ENCODE data around the gene IFT43. TPM values are rescaled to one million over a fixed set of nuclear protein-coding genes. Genes with fewer than 3 reads are reported as not detected.
"Not testable (repeated sequence)": the region's sequence is repeated elsewhere in the genome, so short reads cannot be mapped to it uniquely, and the experiment has no call there.

Gene IFT43
- total and polyA plus RNA-seq, 2 donors from 2014 or later: 41.6 to 86.3 TPM

DNA sequence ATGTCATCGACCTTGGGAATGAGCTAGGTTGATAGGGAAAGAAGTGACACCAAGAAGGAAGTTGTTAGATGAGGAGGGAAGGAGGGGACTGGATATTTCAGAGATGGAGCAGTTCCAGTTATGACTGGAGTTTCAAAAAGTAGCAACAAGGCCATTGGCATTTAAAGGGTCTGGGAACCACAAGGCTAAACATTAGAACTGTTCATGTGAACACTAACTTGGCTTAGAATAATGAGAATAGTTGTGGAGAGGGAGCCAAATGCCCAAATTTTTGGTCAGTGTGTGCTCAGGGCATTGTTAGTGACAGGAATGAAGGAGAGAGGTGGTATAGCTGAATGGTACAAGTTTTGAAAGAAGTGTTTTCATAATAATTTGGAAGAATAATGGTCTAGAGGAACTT is 16.8 kb downstream of the IFT43 start:
- no peaks in the 10 kb centered on the region for H3K27me3 ChIP-seq (ENCODE audit: control insufficient read depth, insufficient read depth, low read length)
- TF ChIP-seq, protein P1, sequence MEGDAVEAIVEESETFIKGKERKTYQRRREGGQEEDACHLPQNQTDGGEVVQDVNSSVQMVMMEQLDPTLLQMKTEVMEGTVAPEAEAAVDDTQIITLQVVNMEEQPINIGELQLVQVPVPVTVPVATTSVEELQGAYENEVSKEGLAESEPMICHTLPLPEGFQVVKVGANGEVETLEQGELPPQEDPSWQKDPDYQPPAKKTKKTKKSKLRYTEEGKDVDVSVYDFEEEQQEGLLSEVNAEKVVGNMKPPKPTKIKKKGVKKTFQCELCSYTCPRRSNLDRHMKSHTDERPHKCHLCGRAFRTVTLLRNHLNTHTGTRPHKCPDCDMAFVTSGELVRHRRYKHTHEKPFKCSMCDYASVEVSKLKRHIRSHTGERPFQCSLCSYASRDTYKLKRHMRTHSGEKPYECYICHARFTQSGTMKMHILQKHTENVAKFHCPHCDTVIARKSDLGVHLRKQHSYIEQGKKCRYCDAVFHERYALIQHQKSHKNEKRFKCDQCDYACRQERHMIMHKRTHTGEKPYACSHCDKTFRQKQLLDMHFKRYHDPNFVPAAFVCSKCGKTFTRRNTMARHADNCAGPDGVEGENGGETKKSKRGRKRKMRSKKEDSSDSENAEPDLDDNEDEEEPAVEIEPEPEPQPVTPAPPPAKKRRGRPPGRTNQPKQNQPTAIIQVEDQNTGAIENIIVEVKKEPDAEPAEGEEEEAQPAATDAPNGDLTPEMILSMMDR (IDR thresholded peaks at IDR 0.05; ENCODE audit: borderline replicate concordance, extremely low read depth, insufficient read depth): no peak
- H3K4me1 ChIP-seq (ENCODE audit: control insufficient read depth in 2 of 3, insufficient read depth in 2 of 3, low read depth in 1 of 3, low read length in 3 of 3): no peaks in the 10 kb centered on the region
- FAIRE-seq (no peak), DNase-seq (no peak)
- H3K9ac ChIP-seq (ENCODE audit: low read length in 3 of 3): no peak overlapping the region
- peaks cover 0 to 1% (median 0%) of the 10 kb centered on the region in 3 donors for H3K9me3 ChIP-seq (ENCODE audit: control insufficient read depth in 2 of 3, insufficient read depth in 1 of 3, low read length in 3 of 3)
- intact Hi-C loops (cut with DNase I): no loop called here
- no peak overlapping the region for H3K27ac ChIP-seq (ENCODE audit: low read depth in 2 of 2, low read length in 2 of 2)
- no peak overlapping the region for H3K4me3 ChIP-seq (ENCODE audit: low read length in 3 of 3)
- peaks cover 4 to 39% (median 24%) of the 10 kb centered on the region in 3 donors for H3K36me3 ChIP-seq (ENCODE audit: control insufficient read depth in 2 of 3, insufficient read depth in 3 of 3, low read length in 3 of 3)

DNA sequence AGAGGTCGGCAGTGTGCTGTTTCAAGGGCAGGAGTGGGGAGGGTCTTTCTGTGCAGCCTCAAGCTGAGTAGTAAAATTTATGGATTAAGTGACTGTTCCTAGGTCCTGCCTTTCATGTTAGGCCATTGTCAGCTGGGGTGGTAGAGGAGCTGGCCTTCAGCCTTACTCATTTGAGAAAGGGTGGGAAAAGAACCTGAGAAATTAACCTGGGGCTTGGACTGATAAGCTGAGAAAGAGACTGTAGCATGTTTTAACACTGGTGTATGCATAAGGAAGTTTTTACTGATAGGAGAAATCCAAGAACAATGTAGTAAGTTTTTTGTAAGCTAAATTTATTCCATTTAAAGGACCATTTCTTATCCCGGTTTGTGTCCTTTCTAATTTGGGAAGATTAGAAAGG is 20.7 kb downstream of the IFT43 start:
- Histone ChIP-seq H3K9ac (ENCODE audit: low read length in 3 of 3) (no peak overlapping the region), H3K4me3 (ENCODE audit: low read length in 3 of 3) (no peak overlapping the region), H3K27me3 (ENCODE audit: control insufficient read depth, insufficient read depth, low read length) (no peaks in the 10 kb centered on the region), H3K27ac (ENCODE audit: low read depth in 2 of 2, low read length in 2 of 2) (no peak overlapping the region), H3K9me3 (ENCODE audit: control insufficient read depth in 2 of 3, insufficient read depth in 1 of 3, low read length in 3 of 3) (peaks cover 0 to 1% (median 0%) of the 10 kb centered on the region in 3 donors), H3K4me1 (ENCODE audit: control insufficient read depth in 2 of 3, insufficient read depth in 2 of 3, low read depth in 1 of 3, low read length in 3 of 3) (no peaks in the 10 kb centered on the region), H3K36me3 (ENCODE audit: control insufficient read depth in 2 of 3, insufficient read depth in 3 of 3, low read length in 3 of 3) (peaks cover 7 to 35% (median 20%) of the 10 kb centered on the region in 3 donors)
- DNase-seq (no peak), FAIRE-seq (no peak)
- intact Hi-C loops (cut with DNase I): no loop called here
- TF ChIP-seq, protein P1 (IDR thresholded peaks at IDR 0.05; ENCODE audit: borderline replicate concordance, extremely low read depth, insufficient read depth): no peak

DNA sequence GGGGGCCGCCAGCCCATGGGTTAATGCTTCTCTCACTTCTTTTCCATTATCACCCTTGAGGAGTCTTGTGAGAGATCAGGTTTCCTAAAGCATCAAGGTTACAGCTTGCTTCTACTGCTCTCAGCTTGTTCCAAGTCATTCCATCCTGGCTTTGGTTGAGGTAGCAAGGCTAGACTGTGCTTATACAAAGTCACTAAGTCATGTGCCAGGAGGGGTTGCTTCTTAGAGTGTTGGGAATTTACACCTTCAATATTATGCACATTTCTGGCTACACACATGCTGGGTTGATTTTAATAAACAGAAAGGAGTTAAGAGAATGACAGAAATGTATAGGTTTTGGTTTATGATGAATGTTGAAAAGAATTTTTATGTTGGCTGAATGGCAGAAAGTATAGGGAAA is 21.8 kb downstream of the IFT43 start:
- H3K9ac ChIP-seq (ENCODE audit: low read length in 3 of 3): no peak overlapping the region
- no peak for FAIRE-seq
- no peak overlapping the region for H3K27ac ChIP-seq (ENCODE audit: low read depth in 2 of 2, low read length in 2 of 2)
- TF ChIP-seq, protein P1 (IDR thresholded peaks at IDR 0.05; ENCODE audit: borderline replicate concordance, extremely low read depth, insufficient read depth): no peak
- DNase-seq: no peak
- H3K4me3 ChIP-seq (ENCODE audit: low read length in 3 of 3): no peak overlapping the region
- H3K9me3 ChIP-seq (ENCODE audit: control insufficient read depth in 2 of 3, insufficient read depth in 1 of 3, low read length in 3 of 3): peaks cover 0 to 1% (median 0%) of the 10 kb centered on the region in 3 donors
- H3K4me1 ChIP-seq (ENCODE audit: control insufficient read depth in 2 of 3, insufficient read depth in 2 of 3, low read depth in 1 of 3, low read length in 3 of 3): no peaks in the 10 kb centered on the region
- intact Hi-C loops (cut with DNase I): no loop called here
- no peaks in the 10 kb centered on the region for H3K27me3 ChIP-seq (ENCODE audit: control insufficient read depth, insufficient read depth, low read length)
- peaks cover 7 to 28% (median 14%) of the 10 kb centered on the region in 3 donors for H3K36me3 ChIP-seq (ENCODE audit: control insufficient read depth in 2 of 3, insufficient read depth in 3 of 3, low read length in 3 of 3)

DNA sequence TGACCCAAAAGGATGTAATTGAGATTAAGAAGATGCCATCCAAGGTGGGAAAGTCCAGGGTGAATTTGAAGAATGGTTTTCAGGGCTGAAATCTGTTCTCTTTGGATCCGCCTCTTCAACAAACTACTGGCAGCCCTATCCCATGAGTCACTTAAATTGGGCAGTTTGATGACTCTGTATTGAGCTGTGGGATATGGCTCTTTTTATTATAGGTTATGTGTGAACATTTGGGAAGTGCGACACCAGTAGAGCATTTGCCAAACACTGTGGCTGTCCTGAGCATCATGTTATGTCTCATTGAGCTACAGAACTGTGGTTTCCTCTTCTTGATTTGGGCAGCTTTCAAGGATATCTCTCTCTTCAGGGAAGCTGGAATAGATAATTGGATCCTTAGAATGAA is 22.3 kb downstream of the IFT43 start:
- FAIRE-seq (no peak), DNase-seq (no peak)
- intact Hi-C loops (cut with DNase I): no loop called here
- Histone ChIP-seq H3K36me3 (ENCODE audit: control insufficient read depth in 2 of 3, insufficient read depth in 3 of 3, low read length in 3 of 3) (peaks cover 7 to 23% (median 14%) of the 10 kb centered on the region in 3 donors), H3K4me1 (ENCODE audit: control insufficient read depth in 2 of 3, insufficient read depth in 2 of 3, low read depth in 1 of 3, low read length in 3 of 3) (no peaks in the 10 kb centered on the region), H3K9me3 (ENCODE audit: control insufficient read depth in 2 of 3, insufficient read depth in 1 of 3, low read length in 3 of 3) (peaks cover 0 to 1% (median 0%) of the 10 kb centered on the region in 3 donors), H3K27ac (ENCODE audit: low read depth in 2 of 2, low read length in 2 of 2) (no peak overlapping the region), H3K9ac (ENCODE audit: low read length in 3 of 3) (no peak overlapping the region), H3K27me3 (ENCODE audit: control insufficient read depth, insufficient read depth, low read length) (no peaks in the 10 kb centered on the region), H3K4me3 (ENCODE audit: low read length in 3 of 3) (no peak overlapping the region)
- TF ChIP-seq, protein P1 (IDR thresholded peaks at IDR 0.05; ENCODE audit: borderline replicate concordance, extremely low read depth, insufficient read depth): no peak

DNA sequence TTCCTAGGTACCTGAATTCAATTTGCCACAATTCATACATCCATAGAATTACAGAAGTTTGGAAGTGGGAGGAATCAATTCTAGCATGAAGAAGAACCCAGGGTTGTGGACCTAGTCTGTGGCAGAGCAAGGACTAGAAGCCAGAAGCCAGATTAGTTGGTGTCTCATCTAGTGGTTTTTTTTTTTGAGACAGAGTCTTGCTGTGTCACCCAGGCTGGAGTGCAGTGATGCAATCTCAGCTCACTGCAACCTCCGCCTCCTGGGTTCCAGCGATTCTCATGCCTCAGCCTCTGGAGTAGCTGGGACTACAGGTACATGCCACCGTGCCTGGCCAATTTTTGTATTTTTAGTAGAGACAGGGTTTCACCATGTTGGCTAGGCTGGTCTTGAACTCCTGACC is 24.1 kb downstream of the IFT43 start:
- H3K27ac ChIP-seq (ENCODE audit: low read depth in 2 of 2, low read length in 2 of 2); H3K4me3 ChIP-seq (ENCODE audit: low read length in 3 of 3); FAIRE-seq; intact Hi-C loops (cut with DNase I); H3K9ac ChIP-seq (ENCODE audit: low read length in 3 of 3); H3K27me3 ChIP-seq (ENCODE audit: control insufficient read depth, insufficient read depth, low read length); H3K4me1 ChIP-seq (ENCODE audit: control insufficient read depth in 2 of 3, insufficient read depth in 2 of 3, low read depth in 1 of 3, low read length in 3 of 3); DNase-seq; H3K9me3 ChIP-seq (ENCODE audit: control insufficient read depth in 2 of 3, insufficient read depth in 1 of 3, low read length in 3 of 3): not testable (repeated sequence)
- H3K36me3 ChIP-seq (ENCODE audit: control insufficient read depth in 2 of 3, insufficient read depth in 3 of 3, low read length in 3 of 3): peaks cover 7 to 28% (median 14%) of the 10 kb centered on the region in 3 donors

Measured in kidney (tissue), 14 donors.